HG02970 (cell line): ENCODE measurements around the gene TXNDC11.

Experiments
- ATAC-seq: cut with Tn5 transposase; IDR thresholded peaks from one replicate; pipeline ENCODE4 v1.9.1; 2021; ENCODE audit warnings: mild to moderate bottlenecking, moderate library complexity, moderate number of reproducible peaks; ENCODE audit not compliant: unreplicated experiment, low FRiP score

TXNDC11 gene

GRCh38 chr16:11665071-11665491 lies 77.6 kb downstream of the TXNDC11 start:
- ATAC-seq, result no peak

GRCh38 chr16:11662582-11662981 lies 80.1 kb downstream of the TXNDC11 start:
- no peak for ATAC-seq

GRCh38 chr16:11660565-11660964 lies 82.1 kb downstream of the TXNDC11 start:
- no peak for ATAC-seq

GRCh38 chr16:11658896-11659708 lies 83.6 kb downstream of the TXNDC11 start:
- no peak for ATAC-seq

GRCh38 chr16:11657556-11657955 lies 85.1 kb downstream of the TXNDC11 start:
- ATAC-seq, result no peak

- no peak for ATAC-seq
Observed at GRCh38 chr16:11655655-11656054, 87.0 kb downstream of the TXNDC11 start.

GRCh38 chr16:11651796-11652195 lies 90.9 kb downstream of the TXNDC11 start:
- no peak for ATAC-seq

- no peak for ATAC-seq
Observed at GRCh38 chr16:11650641-11651591, 91.7 kb downstream of the TXNDC11 start.

- no peak for ATAC-seq
Observed at GRCh38 chr16:11649276-11649675, 93.4 kb downstream of the TXNDC11 start.

GRCh38 chr16:11642765-11643116 lies 99.9 kb downstream of the TXNDC11 start:
- no peak for ATAC-seq

GRCh38 chr16:11640987-11641817 lies 101.5 kb downstream of the TXNDC11 start:
- no peak for ATAC-seq

GRCh38 chr16:11639925-11640899 lies 102.4 kb downstream of the TXNDC11 start:
- ATAC-seq, result no peak

- no peak for ATAC-seq
Observed at GRCh38 chr16:11639008-11639562, 103.6 kb downstream of the TXNDC11 start.

- ATAC-seq, result no peak
Observed at GRCh38 chr16:11638140-11638539, 104.5 kb downstream of the TXNDC11 start.

GRCh38 chr16:11637320-11637719 lies 105.3 kb downstream of the TXNDC11 start:
- ATAC-seq, result no peak

GRCh38 chr16:11636172-11636721 lies 106.4 kb downstream of the TXNDC11 start:
- no peak for ATAC-seq

GRCh38 chr16:11635679-11636171 lies 106.9 kb downstream of the TXNDC11 start:
- ATAC-seq, result no peak

GRCh38 chr16:11635113-11635652 lies 107.5 kb downstream of the TXNDC11 start:
- ATAC-seq, result no peak
